ENCODE results near the gene LIPC.

The LIPC gene

DNA sequence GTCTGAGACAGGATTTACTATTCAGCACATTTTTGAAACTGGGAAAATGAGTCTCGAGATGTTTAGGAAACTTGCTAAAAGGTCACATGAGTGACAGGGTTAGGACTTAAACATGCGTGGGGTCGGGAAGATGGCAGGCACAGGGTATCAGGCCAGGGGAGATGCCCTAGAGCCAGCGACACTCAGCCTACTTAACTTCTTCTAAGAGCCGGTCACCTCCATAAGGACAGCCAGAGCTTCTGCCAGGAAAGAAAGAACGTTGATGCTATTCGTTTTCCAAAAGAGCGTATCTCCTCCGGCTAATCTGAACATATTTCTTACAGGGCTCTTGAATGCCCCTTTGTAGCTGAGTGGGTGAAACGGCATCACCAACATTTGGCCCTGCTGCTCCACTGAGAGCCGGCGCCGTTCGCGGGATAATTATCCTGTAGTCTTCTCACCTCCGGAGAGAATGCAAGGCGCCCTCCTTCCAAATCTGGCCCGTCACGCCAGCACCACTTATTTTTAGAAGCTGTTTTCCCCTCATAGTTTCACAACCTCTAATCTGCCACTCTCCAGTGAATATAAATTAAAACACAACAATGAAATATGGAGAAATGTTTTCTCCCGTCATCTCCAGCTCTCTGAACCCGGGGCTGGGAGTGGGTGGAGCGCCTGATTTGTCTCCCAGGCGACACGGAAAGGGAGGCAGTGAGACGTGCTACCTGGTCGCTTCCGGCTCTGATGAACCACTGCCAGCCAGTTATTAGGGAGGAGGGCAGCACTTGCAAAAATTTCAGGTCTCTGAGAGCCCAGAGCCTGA is 58.5 kb downstream of the LIPC start:
- Histone ChIP-seq H3K27me3 (ENCODE audit: insufficient read depth, low read length, poor library complexity) (no peaks in the 10 kb centered on the region), H2AFZ (ENCODE audit: low read depth, low read length) (no peak overlapping the region), H3K36me3 (ENCODE audit: insufficient read depth, low read length) (no peaks in the 10 kb centered on the region), H3K79me2 (ENCODE audit: insufficient read depth, low read length) (no peaks in the 10 kb centered on the region), H3K4me2 (ENCODE audit: insufficient read depth, low read length) (no peak overlapping the region), H3K4me1 (ENCODE audit: insufficient read depth, low read length) (peaks cover 27% of the 10 kb centered on the region), H3K27ac (ENCODE audit: low read length) (no peak overlapping the region), H3K9me3 (ENCODE audit: insufficient read depth, low read length, severe bottlenecking) (peaks cover 12% of the 10 kb centered on the region), H4K20me1 (ENCODE audit: insufficient read depth, low read length) (no peaks in the 10 kb centered on the region), H3K4me3 (ENCODE audit: low read depth in 1 of 2, low read length in 2 of 2) (no peak overlapping the region), H3K9ac (ENCODE audit: low read depth, low read length) (no peak overlapping the region)
- TF ChIP-seq, protein P1, sequence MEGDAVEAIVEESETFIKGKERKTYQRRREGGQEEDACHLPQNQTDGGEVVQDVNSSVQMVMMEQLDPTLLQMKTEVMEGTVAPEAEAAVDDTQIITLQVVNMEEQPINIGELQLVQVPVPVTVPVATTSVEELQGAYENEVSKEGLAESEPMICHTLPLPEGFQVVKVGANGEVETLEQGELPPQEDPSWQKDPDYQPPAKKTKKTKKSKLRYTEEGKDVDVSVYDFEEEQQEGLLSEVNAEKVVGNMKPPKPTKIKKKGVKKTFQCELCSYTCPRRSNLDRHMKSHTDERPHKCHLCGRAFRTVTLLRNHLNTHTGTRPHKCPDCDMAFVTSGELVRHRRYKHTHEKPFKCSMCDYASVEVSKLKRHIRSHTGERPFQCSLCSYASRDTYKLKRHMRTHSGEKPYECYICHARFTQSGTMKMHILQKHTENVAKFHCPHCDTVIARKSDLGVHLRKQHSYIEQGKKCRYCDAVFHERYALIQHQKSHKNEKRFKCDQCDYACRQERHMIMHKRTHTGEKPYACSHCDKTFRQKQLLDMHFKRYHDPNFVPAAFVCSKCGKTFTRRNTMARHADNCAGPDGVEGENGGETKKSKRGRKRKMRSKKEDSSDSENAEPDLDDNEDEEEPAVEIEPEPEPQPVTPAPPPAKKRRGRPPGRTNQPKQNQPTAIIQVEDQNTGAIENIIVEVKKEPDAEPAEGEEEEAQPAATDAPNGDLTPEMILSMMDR (IDR thresholded peaks at IDR 0.05; ENCODE audit: borderline replicate concordance, extremely low read depth, low read length, poor library complexity, severe bottlenecking) = no peak
- ATAC-seq (ENCODE audit: insufficient read depth, low read depth) = no peak
- no peak for DNase-seq

DNA sequence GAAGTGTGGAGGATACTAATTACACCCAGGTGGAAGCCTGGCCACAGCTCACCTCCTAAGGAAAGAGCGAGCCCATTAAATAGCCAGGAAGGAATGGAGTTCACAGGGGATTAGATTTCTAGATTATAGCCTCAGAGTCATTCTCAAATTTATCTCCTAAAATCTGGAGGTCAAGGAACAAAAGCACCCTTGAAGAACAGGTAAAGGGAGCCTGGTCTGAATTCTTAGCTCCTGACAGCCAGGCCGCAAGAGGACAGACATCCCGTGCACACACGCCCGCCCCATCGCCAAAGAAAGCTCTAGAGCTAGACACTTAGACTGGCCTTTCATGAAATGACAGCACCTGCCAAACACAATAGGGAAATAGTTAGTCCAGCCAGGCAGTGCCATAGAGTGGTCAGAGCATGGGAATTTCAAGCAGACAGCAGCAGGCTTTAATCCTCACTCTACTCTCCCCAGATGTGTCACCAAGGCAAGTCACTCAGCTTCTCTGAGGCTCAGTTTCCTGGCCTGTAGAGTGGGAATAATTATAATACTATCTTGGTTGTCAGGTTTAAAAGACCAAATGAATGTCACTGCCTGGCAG is 59.2 kb downstream of the LIPC start:
- H3K36me3 ChIP-seq (ENCODE audit: insufficient read depth, low read length) = no peaks in the 10 kb centered on the region
- H4K20me1 ChIP-seq (ENCODE audit: insufficient read depth, low read length) = no peaks in the 10 kb centered on the region
- no peaks in the 10 kb centered on the region for H3K79me2 ChIP-seq (ENCODE audit: insufficient read depth, low read length)
- DNase-seq (no peak), ATAC-seq (ENCODE audit: insufficient read depth, low read depth) (no peak)
- no peak overlapping the region for H3K9ac ChIP-seq (ENCODE audit: low read depth, low read length)
- H3K27ac ChIP-seq (ENCODE audit: low read length) = no peak overlapping the region
- H3K27me3 ChIP-seq (ENCODE audit: insufficient read depth, low read length, poor library complexity) = no peaks in the 10 kb centered on the region
- no peak for TF ChIP-seq EZH2 (IDR thresholded peaks at IDR 0.05; ENCODE audit: borderline replicate concordance, low read depth, low read length, severe bottlenecking)
- TF ChIP-seq, protein P1 (IDR thresholded peaks at IDR 0.05; ENCODE audit: borderline replicate concordance, extremely low read depth, low read length, poor library complexity, severe bottlenecking) = no peak
- no peak overlapping the region for H2AFZ ChIP-seq (ENCODE audit: low read depth, low read length)
- peaks cover 27% of the 10 kb centered on the region for H3K4me1 ChIP-seq (ENCODE audit: insufficient read depth, low read length)
- no peak overlapping the region for H3K4me3 ChIP-seq (ENCODE audit: low read depth in 1 of 2, low read length in 2 of 2)
- no peak overlapping the region for H3K4me2 ChIP-seq (ENCODE audit: insufficient read depth, low read length)
- H3K9me3 ChIP-seq (ENCODE audit: insufficient read depth, low read length, severe bottlenecking) = peaks cover 12% of the 10 kb centered on the region

DNA sequence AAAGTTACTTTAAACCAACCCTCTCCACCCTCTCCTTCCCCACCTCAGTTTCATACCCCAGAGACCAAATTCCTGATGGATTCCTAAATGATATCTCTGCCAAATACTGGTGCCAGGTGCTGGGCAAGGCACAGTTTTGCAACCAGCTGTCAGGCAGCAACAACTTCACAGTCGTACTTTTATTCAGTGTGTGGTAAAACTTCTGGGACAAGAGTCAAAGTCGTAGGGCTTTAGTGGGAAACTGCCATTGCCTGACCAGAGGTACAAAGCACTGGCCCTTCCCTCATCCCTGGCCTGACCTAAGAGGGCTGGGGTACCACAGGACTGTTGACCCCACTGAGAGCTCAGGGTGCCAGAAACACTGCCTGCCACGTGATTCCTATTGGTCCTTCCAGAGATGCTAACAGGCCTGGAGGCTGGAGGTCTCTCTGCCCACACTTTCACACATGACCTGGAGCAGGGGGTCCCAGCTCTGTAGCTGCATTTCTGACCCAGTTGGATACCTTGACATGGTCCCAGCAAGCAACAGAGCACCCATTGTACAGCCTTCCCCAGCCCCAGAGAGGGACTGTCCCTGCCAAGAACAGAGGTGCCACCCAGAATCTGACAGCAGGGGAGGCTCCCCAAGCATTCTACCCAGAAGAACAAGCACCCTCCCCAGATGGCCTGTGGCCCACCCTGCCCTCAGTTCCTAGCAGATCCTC is 59.9 kb downstream of the LIPC start:
- H3K9ac ChIP-seq (ENCODE audit: low read depth, low read length) = no peak overlapping the region
- H3K79me2 ChIP-seq (ENCODE audit: insufficient read depth, low read length) = no peaks in the 10 kb centered on the region
- peaks cover 27% of the 10 kb centered on the region for H3K4me1 ChIP-seq (ENCODE audit: insufficient read depth, low read length)
- H3K9me3 ChIP-seq (ENCODE audit: insufficient read depth, low read length, severe bottlenecking) = peaks cover 12% of the 10 kb centered on the region
- H3K4me2 ChIP-seq (ENCODE audit: insufficient read depth, low read length) = no peak overlapping the region
- no peak for DNase-seq
- no peaks in the 10 kb centered on the region for H3K27me3 ChIP-seq (ENCODE audit: insufficient read depth, low read length, poor library complexity)
- no peak overlapping the region for H2AFZ ChIP-seq (ENCODE audit: low read depth, low read length)
- no peaks in the 10 kb centered on the region for H4K20me1 ChIP-seq (ENCODE audit: insufficient read depth, low read length)
- H3K36me3 ChIP-seq (ENCODE audit: insufficient read depth, low read length) = no peaks in the 10 kb centered on the region
- no peak overlapping the region for H3K27ac ChIP-seq (ENCODE audit: low read length)
- no peak for ATAC-seq (ENCODE audit: insufficient read depth, low read depth)
- TF ChIP-seq, protein P1 (IDR thresholded peaks at IDR 0.05; ENCODE audit: borderline replicate concordance, extremely low read depth, low read length, poor library complexity, severe bottlenecking) = no peak
- no peak for TF ChIP-seq EZH2 (IDR thresholded peaks at IDR 0.05; ENCODE audit: borderline replicate concordance, low read depth, low read length, severe bottlenecking)
- H3K4me3 ChIP-seq (ENCODE audit: low read depth in 1 of 2, low read length in 2 of 2) = no peak overlapping the region

All from DND-41 (cell line).